Uterine smooth muscle cell (primary cell): ENCODE data around the gene SI. TPM values are rescaled to one million over a fixed set of nuclear protein-coding genes. Genes with fewer than 3 reads are reported as not detected.

Experiments used
- total RNA-seq: library from RNA; depleted of rRNA; stranded (reverse); fragments of >200 nt; gene quantifications from 2 replicates; pipeline ENCODE4 v1.2.3, GENCODE V29; 2014

SI gene
- total RNA-seq, result not detected in 2 replicates

GRCh38 chr3:165078293-165078692 is at the start of gene SI:
TSS of gene SI (minus strand) at chr3:165078496. CDS start at chr3:165076012, 2,484 bp downstream.

Other genes starting within 250 kb of the SI start
- under 0.01 and 0.11 TPM in 2 replicates for gene SLITRK3, start 117.9 kb upstream of the SI start, total RNA-seq